WI38 (cell line): Measurements from ENCODE around the gene TNC.

Source experiments
- H3K4me3 ChIP-seq: 2 replicates; pipeline ENCODE4 v1.5.1; 2011; ENCODE audit warnings: low read depth, mild to moderate bottlenecking, control low read depth, low read length
- TF ChIP-seq, protein P1 (sequence below): IDR thresholded peaks from 2 replicates; pipeline ENCODE4 v1.5.1; 2012; ENCODE audit warnings: low read depth, mild to moderate bottlenecking, control low read depth, low read length

Gene TNC

DNA sequence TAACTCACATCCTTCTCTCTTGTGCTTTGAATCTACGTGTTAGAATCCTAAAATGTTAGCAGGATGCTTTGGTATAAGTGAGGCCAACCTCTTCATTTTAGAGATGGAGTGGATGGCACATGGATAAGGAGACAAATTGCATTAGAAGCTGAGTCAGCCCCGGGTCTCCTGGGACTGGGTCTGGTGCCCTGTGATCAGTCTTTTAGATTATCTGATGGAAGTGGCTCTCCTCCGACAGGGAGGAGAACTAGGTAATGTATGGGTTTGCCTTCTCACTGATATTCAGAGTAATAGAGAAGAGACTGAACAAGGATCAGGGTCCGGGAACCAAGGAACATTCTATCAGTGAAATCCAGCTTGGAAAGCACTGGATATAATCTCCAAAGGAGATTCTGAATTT lies 112.6 kb downstream of the TNC start:
- H3K4me3 ChIP-seq = no peak overlapping the region
- TF ChIP-seq, protein P1, sequence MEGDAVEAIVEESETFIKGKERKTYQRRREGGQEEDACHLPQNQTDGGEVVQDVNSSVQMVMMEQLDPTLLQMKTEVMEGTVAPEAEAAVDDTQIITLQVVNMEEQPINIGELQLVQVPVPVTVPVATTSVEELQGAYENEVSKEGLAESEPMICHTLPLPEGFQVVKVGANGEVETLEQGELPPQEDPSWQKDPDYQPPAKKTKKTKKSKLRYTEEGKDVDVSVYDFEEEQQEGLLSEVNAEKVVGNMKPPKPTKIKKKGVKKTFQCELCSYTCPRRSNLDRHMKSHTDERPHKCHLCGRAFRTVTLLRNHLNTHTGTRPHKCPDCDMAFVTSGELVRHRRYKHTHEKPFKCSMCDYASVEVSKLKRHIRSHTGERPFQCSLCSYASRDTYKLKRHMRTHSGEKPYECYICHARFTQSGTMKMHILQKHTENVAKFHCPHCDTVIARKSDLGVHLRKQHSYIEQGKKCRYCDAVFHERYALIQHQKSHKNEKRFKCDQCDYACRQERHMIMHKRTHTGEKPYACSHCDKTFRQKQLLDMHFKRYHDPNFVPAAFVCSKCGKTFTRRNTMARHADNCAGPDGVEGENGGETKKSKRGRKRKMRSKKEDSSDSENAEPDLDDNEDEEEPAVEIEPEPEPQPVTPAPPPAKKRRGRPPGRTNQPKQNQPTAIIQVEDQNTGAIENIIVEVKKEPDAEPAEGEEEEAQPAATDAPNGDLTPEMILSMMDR = no peak

DNA sequence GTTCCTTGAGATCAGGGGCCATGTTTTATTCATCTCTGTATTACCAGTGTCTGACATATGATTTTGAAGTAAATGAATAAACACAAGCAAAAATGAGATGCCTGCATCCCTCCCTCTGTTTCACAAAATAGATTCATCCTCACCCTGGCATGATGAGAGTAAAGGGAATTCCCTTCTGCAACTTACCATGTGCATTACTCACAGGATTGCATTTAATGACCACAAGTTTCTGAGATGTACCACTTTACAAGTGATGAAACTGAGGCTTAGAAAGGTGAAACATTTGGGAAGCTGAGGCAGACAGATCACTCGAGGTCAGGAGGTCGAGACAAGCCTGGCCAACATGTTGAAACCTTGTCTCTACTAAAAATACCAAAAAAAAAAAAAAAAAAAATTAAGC lies 113.4 kb downstream of the TNC start:
- no peak overlapping the region for H3K4me3 ChIP-seq
- TF ChIP-seq, protein P1 = no peak

DNA sequence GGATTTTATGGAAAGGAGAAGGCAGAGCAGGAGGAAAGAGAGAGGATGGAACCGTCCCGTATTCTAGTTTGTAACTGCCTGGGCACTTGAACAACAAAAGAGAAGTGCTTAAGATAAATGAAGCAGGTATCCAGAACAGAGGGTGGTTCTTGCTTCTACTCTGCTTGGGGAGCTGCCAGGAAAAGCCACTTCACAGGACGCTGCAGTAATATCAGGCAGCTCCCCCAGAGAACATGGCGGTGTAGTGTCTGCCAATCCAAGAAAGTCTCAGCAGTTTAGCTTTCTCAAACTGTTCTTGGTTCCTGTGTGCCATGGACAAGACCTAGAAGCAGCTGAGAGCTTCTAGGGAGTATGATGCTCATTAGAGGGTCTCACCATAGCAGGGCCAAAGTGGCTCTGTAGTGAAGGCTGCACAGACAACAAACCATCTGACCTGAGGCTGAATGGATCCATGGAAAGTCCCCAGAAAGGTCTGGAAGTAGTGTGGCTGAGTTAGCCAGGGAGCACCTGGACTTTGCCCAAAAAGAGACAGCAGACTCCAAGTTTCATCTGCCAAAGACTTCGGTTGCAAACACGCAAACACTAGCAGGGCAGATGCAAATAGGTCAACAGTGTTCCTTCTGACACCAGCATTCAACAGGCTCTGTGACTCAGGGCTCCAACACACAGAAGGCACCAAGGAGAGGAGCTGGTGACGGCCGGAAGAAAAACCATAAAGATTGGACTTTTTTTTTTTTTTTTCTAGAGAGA lies 115.4 kb downstream of the TNC start:
- TF ChIP-seq, protein P1 = no peak
- H3K4me3 ChIP-seq = no peak overlapping the region

DNA sequence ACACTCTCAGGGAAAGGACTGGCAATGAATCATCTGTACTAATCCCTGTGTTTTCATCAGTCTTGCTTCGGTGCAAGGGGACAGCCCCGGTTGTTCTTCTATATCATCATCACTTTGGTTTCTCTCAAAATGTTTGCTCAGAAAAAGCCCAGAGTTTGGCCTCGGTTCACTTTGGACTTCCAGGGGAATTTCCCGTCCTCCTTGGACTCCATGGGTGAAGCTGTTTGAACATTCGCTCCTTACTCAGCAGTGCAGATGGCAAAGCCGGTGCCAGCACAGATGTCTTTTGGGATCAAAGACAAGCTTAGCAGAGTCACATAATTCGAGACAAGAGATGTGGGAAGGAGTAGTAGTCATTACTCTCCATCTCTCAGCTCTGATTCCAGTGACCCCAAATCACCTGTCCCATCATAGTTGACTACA lies 117.7 kb downstream of the TNC start:
- H3K4me3 ChIP-seq = no peak overlapping the region
- TF ChIP-seq, protein P1 = no peak

DNA sequence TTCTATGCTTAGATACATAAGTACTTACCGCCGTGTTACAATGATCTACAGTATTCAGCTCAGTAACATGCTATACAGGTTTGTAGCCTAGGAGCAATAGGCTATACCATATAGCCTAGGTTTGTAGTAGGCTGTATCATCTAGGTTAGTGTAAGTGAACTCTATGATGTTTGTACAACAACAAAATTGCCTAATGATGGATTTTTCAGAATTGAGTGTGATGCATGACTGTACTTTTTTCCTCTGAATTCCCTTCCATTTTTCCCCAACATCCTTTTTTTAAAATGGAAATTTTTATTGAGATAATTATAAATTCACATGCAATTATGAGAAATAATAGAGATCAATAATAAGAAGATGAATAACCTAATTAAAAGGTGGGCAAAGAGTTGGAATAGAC lies 119.6 kb downstream of the TNC start:
- TF ChIP-seq, protein P1 = no peak
- H3K4me3 ChIP-seq = no peak overlapping the region

DNA sequence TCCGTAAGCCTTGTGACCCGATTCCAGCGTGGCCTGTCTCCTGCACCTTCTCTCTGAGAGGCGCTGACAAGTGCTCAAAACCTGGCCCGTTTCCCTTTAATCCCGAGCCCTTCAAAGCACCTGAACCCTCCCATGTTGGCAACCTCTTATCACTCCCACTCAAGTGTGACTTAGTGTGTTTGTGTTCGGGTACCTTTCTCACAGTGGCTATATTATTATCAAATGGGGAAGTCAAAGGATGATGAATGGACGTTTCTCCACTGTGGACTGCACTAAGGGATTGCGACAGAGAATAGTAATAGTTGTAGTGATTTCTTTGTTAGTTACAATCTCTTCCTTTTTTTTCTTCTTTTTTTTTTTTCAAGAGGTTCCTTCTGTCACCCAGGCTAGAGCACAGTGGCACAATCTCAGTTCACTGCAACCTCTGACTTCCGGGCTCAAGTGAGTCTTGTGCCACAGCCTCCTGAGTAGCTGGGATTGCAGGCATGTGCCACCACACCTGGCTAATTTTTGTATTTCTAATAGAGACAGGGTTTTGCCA lies 122.2 kb downstream of the TNC start:
- TF ChIP-seq, protein P1 = no peak
- no peak overlapping the region for H3K4me3 ChIP-seq

DNA sequence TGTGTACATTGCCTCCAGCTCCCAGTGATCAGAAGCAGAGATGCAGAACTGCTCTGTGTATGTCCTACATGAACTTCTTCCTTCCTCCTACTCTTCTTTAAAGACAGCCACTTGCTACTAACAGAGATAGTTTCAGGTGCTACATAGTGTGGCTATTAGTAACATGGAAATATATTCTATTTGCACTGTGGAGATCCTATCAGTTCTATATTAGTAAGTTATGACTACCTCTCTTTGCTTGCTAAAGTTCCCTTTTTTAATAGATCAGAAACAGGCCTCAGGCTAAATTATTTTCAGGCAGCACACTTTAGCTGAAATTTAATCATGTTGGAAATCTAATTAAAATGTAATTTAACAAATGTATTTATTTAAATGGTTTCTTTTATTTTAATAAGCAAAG lies 123.2 kb downstream of the TNC start:
- H3K4me3 ChIP-seq = no peak overlapping the region
- TF ChIP-seq, protein P1 = no peak
